Vagina (tissue), 2 donors: Measurements from ENCODE around the gene SELENOO.

Experiments
- POLR2A ChIP-seq, 2 donors: fragments of 450-650 bp; IDR thresholded peaks; one replicate each; pipeline ENCODE4 v1.6.1; 2017; ENCODE audit warnings: antibody characterized with exemption in 2 of 2, mild to moderate bottlenecking in 2 of 2, moderate library complexity in 2 of 2
- TF ChIP-seq, protein P1 (sequence below), 3 experiments: fragments of 450-650 bp in 2 of 3; fragments of 200-600 bp in 1 of 3; sonication (generic) in 1 of 3; IDR thresholded peaks; one replicate each; pipeline ENCODE4 v1.5.1; 2017 to 2019; ENCODE audit warnings: antibody characterized with exemption in 3 of 3, mild to moderate bottlenecking in 2 of 3, moderate library complexity in 2 of 3

- TF ChIP-seq, protein P1, sequence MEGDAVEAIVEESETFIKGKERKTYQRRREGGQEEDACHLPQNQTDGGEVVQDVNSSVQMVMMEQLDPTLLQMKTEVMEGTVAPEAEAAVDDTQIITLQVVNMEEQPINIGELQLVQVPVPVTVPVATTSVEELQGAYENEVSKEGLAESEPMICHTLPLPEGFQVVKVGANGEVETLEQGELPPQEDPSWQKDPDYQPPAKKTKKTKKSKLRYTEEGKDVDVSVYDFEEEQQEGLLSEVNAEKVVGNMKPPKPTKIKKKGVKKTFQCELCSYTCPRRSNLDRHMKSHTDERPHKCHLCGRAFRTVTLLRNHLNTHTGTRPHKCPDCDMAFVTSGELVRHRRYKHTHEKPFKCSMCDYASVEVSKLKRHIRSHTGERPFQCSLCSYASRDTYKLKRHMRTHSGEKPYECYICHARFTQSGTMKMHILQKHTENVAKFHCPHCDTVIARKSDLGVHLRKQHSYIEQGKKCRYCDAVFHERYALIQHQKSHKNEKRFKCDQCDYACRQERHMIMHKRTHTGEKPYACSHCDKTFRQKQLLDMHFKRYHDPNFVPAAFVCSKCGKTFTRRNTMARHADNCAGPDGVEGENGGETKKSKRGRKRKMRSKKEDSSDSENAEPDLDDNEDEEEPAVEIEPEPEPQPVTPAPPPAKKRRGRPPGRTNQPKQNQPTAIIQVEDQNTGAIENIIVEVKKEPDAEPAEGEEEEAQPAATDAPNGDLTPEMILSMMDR (IDR thresholded peaks at IDR 0.05): no peak
- TF ChIP-seq POLR2A (IDR thresholded peaks at IDR 0.05): no peak
Observed at GRCh38 chr22:50211147-50211546, 10.3 kb downstream of the SELENOO start.
